Activated CD8-positive, alpha-beta memory T cell treated with anti-CD3 and anti-CD28 coated beads, Interleukin-2, amount 10 ng/mL, durations not matched to agents 7 days and 5 days (primary cell): ENCODE measurements around the gene HLCS. TPM values are rescaled to one million over a fixed set of nuclear protein-coding genes. Genes with fewer than 3 reads are reported as not detected.
"Not testable (repeated sequence)": the region's sequence is repeated elsewhere in the genome, so short reads cannot be mapped to it uniquely, and the experiment has no call there.

Experiments
- ATAC-seq: fragments of 150-1000 bp; cut with Tn5 transposase; one replicate; pipeline ENCODE4 v1.10.0; 2021; ENCODE audit warnings: moderate library complexity
- CTCF ChIA-PET: fragments of 350-600 bp; sonication (Branson Sonifier 250); formaldehyde crosslinking; loops from one replicate; lab custom pipeline; 2021; ENCODE audit warnings: antibody characterized with exemption; lab: Charles Lee
- DNase-seq: peaks from one replicate; pipeline ENCODE4 v3.0.0-alpha.2; 2020
- H3K27ac Mint-ChIP-seq: one replicate; pipeline ENCODE4 v1.8.0; 2021; ENCODE audit warnings: mild to moderate bottlenecking, mixed read lengths
- H3K27me3 Mint-ChIP-seq: one replicate; pipeline ENCODE4 v1.8.0; 2021; ENCODE audit warnings: mixed read lengths
- H3K36me3 Mint-ChIP-seq: one replicate; pipeline ENCODE4 v1.8.0; 2021; ENCODE audit warnings: mild to moderate bottlenecking, mixed read lengths
- H3K4me1 Mint-ChIP-seq: one replicate; pipeline ENCODE4 v1.8.0; 2021; ENCODE audit warnings: mixed read lengths
- H3K4me3 Mint-ChIP-seq: one replicate; pipeline ENCODE4 v1.8.0; 2021; ENCODE audit warnings: mild to moderate bottlenecking, moderate library complexity, mixed read lengths
- H3K9me3 Mint-ChIP-seq: one replicate; pipeline ENCODE4 v1.8.0; 2022; ENCODE audit warnings: low read depth, mixed read lengths
- total RNA-seq, 2 experiments: library from RNA; stranded (reverse); gene quantifications; one replicate each; pipeline ENCODE4 v1.2.3, GENCODE V29; 2021

HLCS gene
- total RNA-seq: 10 to 100 TPM; 14.2 to 16.2 TPM

DNA sequence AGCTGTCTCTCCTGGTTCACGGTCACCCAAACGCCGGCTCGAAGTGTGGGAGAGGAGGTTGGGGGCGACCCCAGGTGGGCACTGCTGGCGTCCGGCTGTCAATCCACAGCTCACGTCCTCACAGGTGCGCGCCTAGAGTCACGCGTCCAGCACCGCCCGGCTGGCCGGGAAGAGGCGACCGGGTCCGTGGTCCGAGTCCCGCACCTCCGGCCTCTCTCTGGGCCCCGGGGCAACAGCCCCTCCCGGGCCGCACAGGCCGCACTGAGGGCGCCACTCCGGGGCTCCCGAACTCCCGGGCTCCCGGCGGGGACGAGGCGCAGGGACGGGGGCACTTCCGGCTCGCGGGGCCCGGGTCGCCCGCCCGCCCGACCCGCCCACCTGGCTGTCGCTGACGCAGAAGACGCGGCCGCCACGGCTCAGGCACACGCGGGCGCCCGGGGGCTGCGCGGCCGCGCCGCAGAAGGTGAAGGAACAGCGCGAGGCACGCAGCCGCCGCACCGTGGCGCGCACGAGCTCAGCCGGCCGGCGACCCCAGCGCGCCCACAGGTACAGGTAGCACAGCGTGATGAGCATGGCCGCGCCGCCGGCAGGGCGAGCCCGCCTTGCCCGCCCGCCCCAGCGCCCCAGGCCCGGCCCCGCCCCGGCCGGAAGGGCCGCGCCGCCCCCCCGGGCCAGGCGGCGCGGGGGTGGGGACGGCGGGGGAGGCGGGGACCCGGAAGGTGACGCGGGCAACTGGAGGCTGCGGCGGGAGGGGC is at the start of gene HLCS:
Gene HLCS (minus strand): TSS at position 604 of the 755 bp plus-strand sequence. CDS start 31 bp downstream, at position 573.
- Mint-ChIP-seq H3K36me3 (peaks cover 4% of the 10 kb centered on the region), H3K9me3 (no peaks in the 10 kb centered on the region), H3K27ac (peak within 1 kb of the TSS; percentile 81), H3K4me3 (peak within 1 kb of the TSS; percentile 75), H3K4me1 (peaks cover 21% of the 10 kb centered on the region), H3K27me3 (no peaks in the 10 kb centered on the region)
- peak; percentile 90 for ATAC-seq
- DNase-seq: peak; percentile 83
- CTCF ChIA-PET: interaction anchor here (0.9 to 4.2 kb wide), 10 partner anchors 11 to 597 kb away, joined by 3 to 22 read pairs (median 4); partner anchors contain the start of gene RIPPLY3

DNA sequence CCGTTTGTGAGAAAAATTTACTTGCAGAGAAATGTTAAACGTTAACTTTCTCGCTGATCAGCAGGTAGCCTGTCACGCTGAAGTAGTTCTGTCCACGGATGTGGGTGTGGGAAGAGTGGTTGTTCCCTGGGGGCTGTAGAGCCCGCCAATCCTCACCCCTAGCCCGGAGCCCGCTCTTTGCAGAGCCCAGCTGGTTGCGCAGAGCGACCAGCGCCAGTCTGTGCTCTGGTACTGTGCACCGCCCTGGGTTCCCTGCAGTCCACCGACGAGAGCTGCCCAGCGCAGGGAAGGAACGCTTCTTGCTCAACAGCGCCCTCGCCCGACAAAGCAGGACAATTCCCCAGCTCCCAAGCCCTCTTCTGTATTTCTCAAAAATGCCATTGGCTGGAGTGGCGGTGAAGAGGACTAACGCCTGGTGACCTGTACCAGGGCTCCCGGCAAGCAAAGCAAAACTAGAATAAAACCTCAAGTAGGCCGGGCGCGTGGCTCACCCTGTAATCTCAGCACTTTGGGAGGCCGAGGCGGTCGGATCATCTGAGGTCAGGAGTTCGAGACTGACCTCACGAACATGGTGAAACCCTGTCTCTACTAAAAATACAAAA is 43.4 kb upstream of the HLCS start:
- CTCF ChIA-PET: interaction anchor here (0.7 to 3.2 kb wide), 20 partner anchors 8 to 378 kb away, joined by 3 to 31 read pairs (median 3); partner anchors contain the start of gene HLCS
- peak; percentile 86 for DNase-seq

DNA sequence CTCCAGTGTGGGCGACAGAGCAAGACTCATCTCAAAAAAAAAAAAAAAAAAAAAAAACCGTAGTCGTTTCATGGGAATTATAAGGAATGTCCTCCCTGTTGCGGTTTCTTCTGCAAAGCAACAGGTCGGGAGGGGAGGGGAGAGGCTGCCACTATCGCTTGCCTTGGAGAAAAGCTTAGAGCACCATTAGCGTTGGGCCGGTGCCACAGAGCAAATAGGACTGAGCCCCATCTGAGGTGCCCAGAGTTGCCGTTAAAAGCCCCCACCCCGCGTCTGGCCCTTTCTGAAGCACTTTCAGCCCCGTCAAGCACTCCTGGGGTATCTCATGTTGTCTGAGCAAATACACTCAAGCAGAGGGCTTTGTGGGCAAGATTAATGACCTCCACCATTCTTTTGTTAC is 42.3 kb upstream of the HLCS start:
- peaks cover 26% of the 10 kb centered on the region for H3K4me1 Mint-ChIP-seq
- peaks cover 2% of the 10 kb centered on the region for H3K36me3 Mint-ChIP-seq
- H3K27me3 Mint-ChIP-seq: peaks cover 44% of the 10 kb centered on the region
- no peak overlapping the region for H3K27ac Mint-ChIP-seq
- CTCF ChIA-PET: interaction anchor here (1.1 to 3.5 kb wide), 2 partner anchors 32 to 383 kb away, joined by 3 to 11 read pairs; no protein-coding TSS in a partner anchor
- no peaks in the 10 kb centered on the region for H3K9me3 Mint-ChIP-seq
- no peak for DNase-seq
- ATAC-seq: no peak
- no peak overlapping the region for H3K4me3 Mint-ChIP-seq

More for the DNA sequence above, 43.4 kb upstream of the HLCS start:
- no peak overlapping the region for H3K27ac Mint-ChIP-seq
- H3K4me1 Mint-ChIP-seq: peaks cover 26% of the 10 kb centered on the region
- peak overlapping the region; percentile 65 for H3K4me3 Mint-ChIP-seq
- H3K27me3 Mint-ChIP-seq: peaks cover 51% of the 10 kb centered on the region
- peak; percentile 93 for ATAC-seq
- peaks cover 2% of the 10 kb centered on the region for H3K36me3 Mint-ChIP-seq
- H3K9me3 Mint-ChIP-seq: no peaks in the 10 kb centered on the region

DNA sequence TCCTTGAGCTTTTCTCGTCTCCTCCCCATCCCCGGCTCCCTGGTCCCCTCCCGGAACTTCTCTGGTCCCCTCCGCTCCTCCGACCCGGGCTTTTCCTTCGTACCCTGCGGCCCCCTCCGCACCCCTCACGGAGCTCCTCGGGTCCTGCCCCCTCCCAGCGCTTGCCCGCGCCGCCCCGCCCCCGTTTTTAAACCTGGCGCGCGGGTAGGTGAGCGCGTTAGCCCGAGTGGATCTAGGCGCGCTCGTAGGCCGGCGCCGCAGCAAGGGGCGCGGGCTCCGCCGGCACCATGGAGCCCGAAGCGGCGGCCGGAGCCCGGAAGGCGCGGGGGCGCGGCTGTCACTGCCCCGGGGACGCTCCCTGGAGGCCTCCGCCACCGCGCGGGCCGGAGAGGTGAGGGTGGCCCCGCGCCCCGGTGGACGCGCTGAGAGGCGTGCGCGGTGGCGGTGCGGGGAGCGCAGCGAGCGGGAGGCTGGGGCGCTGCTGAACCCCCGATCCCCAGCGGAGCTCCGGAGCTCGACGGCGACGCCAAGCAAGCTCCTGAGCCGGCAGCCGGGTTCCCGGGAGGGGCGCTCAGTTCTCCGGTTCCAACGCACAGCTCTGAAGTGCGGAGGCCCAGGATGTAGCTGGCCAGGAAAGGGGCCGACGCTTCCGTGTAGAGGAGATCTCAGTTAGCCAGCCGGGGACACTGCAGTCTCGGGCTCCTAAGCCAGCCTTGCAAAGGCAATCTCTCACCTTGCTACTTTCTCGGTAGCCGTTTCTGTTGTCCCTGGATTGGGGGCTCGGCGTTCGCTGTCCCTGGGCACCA is 40.2 kb upstream of the HLCS start, which contains the start of gene RIPPLY3:
Gene RIPPLY3 (plus strand): TSS at position 217 of the 806 bp plus-strand sequence. CDS start 71 bp downstream, at position 288.
- Mint-ChIP-seq H3K4me1 (peaks cover 21% of the 10 kb centered on the region), H3K27ac (no peak within 1 kb of the TSS), H3K36me3 (peaks cover 2% of the 10 kb centered on the region), H3K4me3 (peak within 1 kb of the TSS; percentile 62), H3K9me3 (no peaks in the 10 kb centered on the region), H3K27me3 (peaks cover 35% of the 10 kb centered on the region)
- CTCF ChIA-PET: interaction anchor here (1.1 to 3.5 kb wide), 8 partner anchors 15 to 376 kb away, joined by 3 to 13 read pairs (median 4); partner anchors contain the start of gene HLCS
- DNase-seq: no peak
- peak; percentile 44 for ATAC-seq

DNA sequence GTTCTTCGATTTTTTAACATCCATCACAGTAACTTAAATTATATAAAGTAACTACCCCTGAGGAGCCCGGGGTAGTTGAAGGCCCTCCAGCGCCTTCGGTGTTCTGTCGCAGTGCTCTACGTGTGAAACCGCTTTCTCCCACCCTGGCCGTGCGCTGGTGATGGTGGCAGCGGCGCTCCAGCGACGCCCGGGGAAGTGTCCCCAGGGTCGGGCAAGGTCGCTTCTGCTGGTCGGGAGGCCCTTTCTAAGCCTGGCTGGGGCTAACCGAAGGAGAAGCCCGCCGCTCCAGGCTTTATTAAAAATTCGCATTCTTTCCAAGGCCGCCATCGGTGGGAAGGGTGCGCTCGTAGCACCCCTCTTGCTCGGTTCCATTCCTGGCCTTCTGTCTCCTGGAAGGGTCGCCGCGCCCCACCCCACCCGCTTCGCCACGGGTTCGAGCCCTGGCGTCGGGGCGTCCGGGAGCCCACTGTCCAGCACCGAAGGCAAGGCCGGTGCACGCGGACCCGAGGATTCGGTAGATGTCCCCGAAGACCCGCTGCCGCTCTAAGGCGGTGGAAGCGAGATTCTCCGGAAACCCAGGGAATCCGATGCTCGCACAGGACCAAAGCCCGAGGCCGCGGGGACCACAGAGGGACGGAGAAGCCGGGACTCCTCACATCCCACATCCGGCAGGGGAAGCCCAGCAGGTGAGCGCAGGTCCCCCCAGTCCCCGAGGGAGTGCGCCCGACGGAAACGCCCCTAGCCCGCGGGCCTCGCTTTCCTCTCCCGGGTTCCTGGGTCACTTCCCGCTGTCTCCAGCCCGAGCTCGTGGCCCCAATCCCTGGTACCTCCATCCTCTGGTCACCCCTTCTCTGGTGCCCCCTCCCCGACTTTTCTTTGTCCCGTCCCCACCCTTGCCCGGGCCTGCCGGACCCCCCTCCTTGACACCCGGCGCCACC is 39.3 kb upstream of the HLCS start:
- CTCF ChIA-PET: interaction anchor here (1.1 to 3.5 kb wide), 7 partner anchors 14 to 375 kb away, joined by 3 to 13 read pairs (median 4); partner anchors contain the start of gene HLCS
- H3K27ac Mint-ChIP-seq: no peak overlapping the region
- peak overlapping the region; percentile 13 for H3K4me3 Mint-ChIP-seq
- H3K9me3 Mint-ChIP-seq: no peaks in the 10 kb centered on the region
- peaks cover 2% of the 10 kb centered on the region for H3K36me3 Mint-ChIP-seq
- H3K4me1 Mint-ChIP-seq: peaks cover 27% of the 10 kb centered on the region
- H3K27me3 Mint-ChIP-seq: peaks cover 30% of the 10 kb centered on the region
- DNase-seq (no peak), ATAC-seq (no peak)

DNA sequence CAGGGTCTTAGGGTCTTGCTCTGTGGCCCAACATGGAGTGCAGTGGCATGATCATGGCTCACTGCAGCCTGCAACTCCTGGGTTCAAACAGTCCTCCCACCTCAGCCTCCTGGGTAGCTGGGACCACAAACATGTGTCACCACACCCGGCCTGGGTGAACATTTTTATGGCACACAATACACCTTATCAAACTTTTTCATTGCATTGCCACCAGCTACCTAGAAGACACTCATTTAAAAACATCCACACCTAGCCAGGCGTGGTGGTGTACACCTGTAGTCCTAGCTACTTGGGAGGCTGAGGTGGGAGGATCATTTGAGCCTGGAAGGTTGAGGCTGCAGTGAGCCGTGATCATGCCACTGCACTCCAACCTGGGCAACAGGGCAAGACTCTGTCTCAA is 37.4 kb upstream of the HLCS start:
- not testable (repeated sequence) for DNase-seq, ATAC-seq, H3K27ac Mint-ChIP-seq, H3K9me3 Mint-ChIP-seq, H3K4me3 Mint-ChIP-seq, H3K36me3 Mint-ChIP-seq
- H3K4me1 Mint-ChIP-seq: peaks cover 14% of the 10 kb centered on the region
- H3K27me3 Mint-ChIP-seq: peaks cover 18% of the 10 kb centered on the region
- CTCF ChIA-PET: interaction anchor here (1.0 kb wide), 1 partner anchor 38 kb away, joined by 3 read pairs; no protein-coding TSS in a partner anchor

DNA sequence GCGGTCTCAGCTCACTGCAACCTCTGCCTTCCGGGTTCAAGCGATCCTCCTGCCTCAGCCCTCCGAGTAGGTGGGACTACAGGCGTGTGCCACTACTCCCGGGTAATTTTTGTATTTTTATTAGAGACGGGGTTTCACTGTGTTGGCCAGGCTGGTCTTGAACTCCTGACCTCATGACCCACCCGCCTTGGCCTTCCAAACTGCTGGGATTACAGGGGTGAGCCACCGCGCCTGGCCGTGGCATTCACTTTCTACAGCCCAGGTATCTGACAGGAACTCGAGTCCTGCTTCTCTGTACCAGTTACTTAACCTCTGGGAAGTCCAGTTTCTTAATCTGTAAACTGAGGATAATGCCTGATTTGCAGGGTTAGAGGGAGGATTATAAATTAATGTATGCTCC is 36.4 kb upstream of the HLCS start:
- H3K4me3 Mint-ChIP-seq, H3K27ac Mint-ChIP-seq, ATAC-seq, H3K9me3 Mint-ChIP-seq, H3K27me3 Mint-ChIP-seq, H3K36me3 Mint-ChIP-seq, DNase-seq: not testable (repeated sequence)
- CTCF ChIA-PET: interaction anchor here (3.0 to 3.7 kb wide), 2 partner anchors 12 to 26 kb away, joined by 11 to 17 read pairs; no protein-coding TSS in a partner anchor
- peaks cover 14% of the 10 kb centered on the region for H3K4me1 Mint-ChIP-seq

DNA sequence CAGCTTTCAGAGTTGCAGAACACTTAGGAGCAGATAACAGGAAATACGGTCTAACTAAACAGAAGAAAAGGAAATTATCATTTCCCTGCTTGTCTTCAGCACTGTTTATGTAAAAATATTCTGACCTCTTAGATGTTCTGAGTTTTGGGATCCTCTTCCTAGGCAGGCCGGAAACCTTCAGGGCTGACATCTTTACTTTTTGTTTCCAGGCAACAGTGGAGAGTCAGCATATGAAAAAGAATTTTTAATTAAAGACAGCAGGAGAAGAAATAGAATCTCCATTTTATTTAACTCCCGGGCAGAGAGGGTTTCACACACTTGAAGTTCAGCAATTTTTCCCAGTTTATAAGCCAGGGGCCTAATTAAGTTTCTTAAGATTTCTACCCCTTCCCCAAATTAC is 35.0 kb upstream of the HLCS start:
- Mint-ChIP-seq H3K27ac (no peak overlapping the region), H3K9me3 (no peaks in the 10 kb centered on the region), H3K36me3 (no peaks in the 10 kb centered on the region), H3K4me1 (peaks cover 8% of the 10 kb centered on the region), H3K4me3 (no peak overlapping the region), H3K27me3 (no peaks in the 10 kb centered on the region)
- DNase-seq (no peak), ATAC-seq (no peak)
- CTCF ChIA-PET: interaction anchor here (1.0 to 3.7 kb wide), 3 partner anchors 9 to 24 kb away, joined by 3 to 17 read pairs (median 11); no protein-coding TSS in a partner anchor

DNA sequence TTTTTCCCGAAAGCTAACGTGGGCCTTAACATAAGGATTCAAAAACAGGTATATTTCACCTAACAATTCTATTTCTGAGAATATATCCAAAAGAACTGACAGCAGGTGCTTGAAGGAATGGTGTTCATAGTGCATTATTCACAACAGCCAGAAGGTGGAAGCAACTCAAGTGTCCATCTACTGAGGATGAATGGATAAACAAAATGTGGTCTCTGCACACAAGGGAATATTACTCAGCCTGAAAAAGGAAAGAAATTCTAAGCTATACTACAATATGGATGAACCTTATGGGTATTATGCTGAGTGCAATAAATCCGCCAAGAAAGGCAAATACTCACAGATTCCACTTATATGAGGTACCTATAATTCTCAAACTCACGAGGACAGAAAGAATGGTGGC is 33.9 kb upstream of the HLCS start:
- Mint-ChIP-seq H3K9me3 (no peaks in the 10 kb centered on the region), H3K36me3 (no peaks in the 10 kb centered on the region), H3K4me3 (no peak overlapping the region), H3K27ac (no peak overlapping the region), H3K4me1 (peaks cover 8% of the 10 kb centered on the region), H3K27me3 (no peaks in the 10 kb centered on the region)
- DNase-seq: no peak
- CTCF ChIA-PET: interaction anchor here (3.0 to 3.7 kb wide), 2 partner anchors 10 to 23 kb away, joined by 11 to 17 read pairs; no protein-coding TSS in a partner anchor
- no peak for ATAC-seq

DNA sequence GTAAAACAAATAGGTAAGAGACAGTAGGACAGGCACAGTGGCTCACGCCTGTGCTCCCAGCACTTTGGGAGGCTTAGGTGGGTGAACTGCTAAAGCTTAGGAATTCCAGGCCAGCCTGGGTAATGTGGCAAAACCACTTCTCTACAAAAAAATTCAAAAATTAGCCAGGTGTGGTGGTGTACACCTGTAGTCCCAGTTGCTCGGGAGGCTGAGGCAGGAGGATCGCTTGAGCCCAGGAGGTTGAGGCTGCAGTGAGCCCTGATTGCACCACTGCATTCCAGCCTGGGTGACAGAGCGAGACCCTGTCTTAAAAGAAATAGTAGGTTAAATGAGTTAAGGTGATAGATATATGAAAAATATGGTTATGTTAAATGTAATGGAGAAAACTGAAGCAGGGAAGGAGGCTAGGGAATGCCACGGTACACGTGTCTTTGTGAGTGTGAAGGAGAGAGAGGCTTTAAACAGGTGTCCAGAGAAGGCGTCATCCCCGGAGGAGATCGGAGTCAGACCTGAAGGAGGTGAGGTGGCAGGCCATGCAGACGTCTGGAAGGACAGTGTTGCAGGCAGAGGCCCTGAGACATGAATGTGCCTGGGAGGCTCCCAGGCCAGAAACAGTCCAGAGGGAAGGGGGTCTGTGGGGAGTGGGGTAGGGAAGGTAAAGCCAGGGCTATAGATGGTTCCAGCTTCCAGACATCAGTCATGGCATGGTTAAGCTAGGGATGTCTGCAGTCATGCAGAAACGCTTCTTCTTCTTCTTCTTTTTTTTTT is 32.8 kb upstream of the HLCS start:
- Mint-ChIP-seq H3K9me3 (no peaks in the 10 kb centered on the region), H3K4me1 (peaks cover 11% of the 10 kb centered on the region), H3K4me3 (no peak overlapping the region), H3K36me3 (no peaks in the 10 kb centered on the region), H3K27ac (no peak overlapping the region), H3K27me3 (no peaks in the 10 kb centered on the region)
- DNase-seq (no peak), ATAC-seq (no peak)
- CTCF ChIA-PET: interaction anchor here (1.2 to 3.7 kb wide), 2 partner anchors 9 to 11 kb away, joined by 5 to 17 read pairs; no protein-coding TSS in a partner anchor

DNA sequence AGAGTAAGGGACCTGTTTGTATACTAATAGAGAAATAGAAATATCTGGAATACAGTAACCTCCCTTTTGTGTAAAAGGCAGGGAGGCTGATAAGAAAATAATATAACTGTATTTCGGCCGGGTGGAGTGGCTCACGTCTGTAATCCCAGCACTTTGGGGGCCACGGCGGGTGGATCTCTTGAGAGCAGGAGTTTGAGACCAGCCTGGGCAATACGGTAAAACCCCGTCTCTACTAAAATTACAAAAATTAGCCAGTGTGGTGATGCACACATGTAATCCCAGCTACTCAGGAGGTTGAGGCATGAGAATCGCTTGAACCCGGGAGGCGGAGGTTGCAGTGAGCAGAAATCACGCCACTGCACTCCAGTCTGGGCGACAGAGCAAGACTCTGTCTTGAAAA is 28.8 kb upstream of the HLCS start:
- H3K9me3 Mint-ChIP-seq, DNase-seq, H3K27ac Mint-ChIP-seq, CTCF ChIA-PET, H3K4me3 Mint-ChIP-seq, H3K36me3 Mint-ChIP-seq, ATAC-seq, H3K27me3 Mint-ChIP-seq: not testable (repeated sequence)
- H3K4me1 Mint-ChIP-seq: peaks cover 10% of the 10 kb centered on the region
